ENCODE results near the gene PREX1. TPM values are rescaled to one million over a fixed set of nuclear protein-coding genes. Genes with fewer than 3 reads are reported as not detected.

The PREX1 gene
- total and polyA plus RNA-seq, 2 of the 4 experiments (the other 2 are of a cell fraction): 0.67 to 0.72 TPM

DNA sequence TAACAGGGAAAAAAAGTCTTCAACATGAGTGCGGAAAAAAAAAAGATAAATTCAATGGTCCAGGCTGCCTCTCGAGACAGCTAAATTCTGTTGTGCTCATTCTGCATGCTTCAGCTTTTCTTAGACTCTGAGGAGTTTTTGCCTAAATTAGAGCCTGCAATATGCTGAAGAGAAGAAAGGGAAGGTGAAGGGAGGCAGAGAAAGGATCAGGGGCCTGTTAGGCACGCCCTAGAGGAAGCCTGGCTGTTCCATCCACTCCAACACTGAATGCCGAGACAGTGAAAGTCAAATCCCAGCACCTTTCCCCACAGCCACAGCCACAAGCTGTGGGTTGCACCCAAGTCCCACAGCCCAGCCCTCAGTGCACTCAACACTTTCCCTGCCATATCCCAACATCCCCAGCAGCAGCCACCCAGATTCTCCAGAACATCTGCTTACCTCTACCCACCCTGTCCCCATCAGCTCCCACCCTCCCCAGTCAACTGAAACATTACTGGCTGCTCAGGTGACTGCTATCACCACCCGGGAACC lies 37.3 kb downstream of the PREX1 start:
- Histone ChIP-seq H3K23ac (ENCODE audit: low read depth, low read length) (no peak overlapping the region), H2AK5ac (ENCODE audit: low read depth, low read length) (no peak overlapping the region), H3K4ac (ENCODE audit: low read depth, low read length) (no peak overlapping the region), H3K27ac (ENCODE audit: insufficient read depth, low read length) (no peak overlapping the region), H3K4me2 (ENCODE audit: low read depth, low read length) (no peak overlapping the region), H3K14ac (replicated peaks; ENCODE audit: low read depth, low read length) (no peak overlapping the region), H2BK15ac (ENCODE audit: low read depth, low read length) (no peak overlapping the region), H3K9me3 (ENCODE audit: control insufficient read depth, insufficient read depth, low read length) (no peaks in the 10 kb centered on the region), H2AK9ac (replicated peaks; ENCODE audit: low read depth, low read length, poor library complexity) (no peak overlapping the region), H4K20me1 (ENCODE audit: insufficient read depth, low read length) (no peaks in the 10 kb centered on the region), H3K9me1 (ENCODE audit: insufficient read depth, low read length) (no peaks in the 10 kb centered on the region), H3K56ac (ENCODE audit: extremely low read depth, insufficient read depth, low read length) (no peak overlapping the region), H4K5ac (ENCODE audit: low read depth, low read length) (no peak overlapping the region), H3K9ac (ENCODE audit: low read depth, low read length) (no peak overlapping the region), H3K36me3 (ENCODE audit: control insufficient read depth, insufficient read depth, low read length) (no peaks in the 10 kb centered on the region), H2BK5ac (ENCODE audit: low read depth, low read length, poor library complexity, severe bottlenecking) (no peak overlapping the region), H3K27me3 (ENCODE audit: control insufficient read depth, insufficient read depth, low read length) (peaks cover 10% of the 10 kb centered on the region; the same call in 1 of the 2 replicates), H3K18ac (ENCODE audit: low read depth, low read length) (no peak overlapping the region), H2BK20ac (ENCODE audit: low read depth, low read length) (no peak overlapping the region), H4K8ac (ENCODE audit: low read depth in 2 of 2, low read length in 2 of 2) (no peak overlapping the region), H4K91ac (ENCODE audit: insufficient read depth, low read depth, low read length) (no peak overlapping the region), H2AFZ (replicated peaks; ENCODE audit: low read length, poor library complexity) (no peak overlapping the region), H3K4me1 (ENCODE audit: control insufficient read depth, insufficient read depth, low read length) (peaks cover 2% of the 10 kb centered on the region; the same call in 1 of the 2 replicates), H3K79me1 (ENCODE audit: low read depth in 1 of 2, low read length in 2 of 2) (no peaks in the 10 kb centered on the region), H2BK120ac (ENCODE audit: low read depth, low read length) (no peak overlapping the region), H3K4me3 (ENCODE audit: insufficient read depth, low read depth, low read length) (no peak overlapping the region)
- POLR2A ChIA-PET (ENCODE audit: unreplicated experiment): no interaction called here
- no peak for DNase-seq
- CTCF ChIA-PET: no interaction called here
- ATAC-seq (ENCODE audit: low read depth): no peak
- BruUV-seq (replicated peaks): no TSS peak
- in situ Hi-C loops (cut with MboI; ENCODE audit: low sequenced_read_pairs) (loop anchor here (25.0 kb wide), 1 partner anchor 97 kb away; no protein-coding TSS in a partner anchor), intact Hi-C loops (cut with micrococcal nuclease) (no loop called here), dilution Hi-C loops (cut with HindIII; ENCODE audit: low sequenced_read_pairs, unreplicated experiment) (no loop called here)
- WGBS, 2 experiments (ENCODE audit: extremely low coverage in 2 of 2, insufficient read length in 1 of 2): 40% methylated on average over 1 of the region's 5 CpGs; no CpG with 5 or more reads in 1 of the 2 experiments
- TF ChIP-seq MXI1 (IDR thresholded peaks at IDR 0.05; ENCODE audit: borderline replicate concordance, low read depth, low read length) (no peak), POLR2A (IDR thresholded peaks at IDR 0.05; ENCODE audit: low read depth, low read length) (no peak), BHLHE40 (IDR thresholded peaks at IDR 0.05; ENCODE audit: low read depth, low read length) (no peak)
- TF ChIP-seq, protein P1, sequence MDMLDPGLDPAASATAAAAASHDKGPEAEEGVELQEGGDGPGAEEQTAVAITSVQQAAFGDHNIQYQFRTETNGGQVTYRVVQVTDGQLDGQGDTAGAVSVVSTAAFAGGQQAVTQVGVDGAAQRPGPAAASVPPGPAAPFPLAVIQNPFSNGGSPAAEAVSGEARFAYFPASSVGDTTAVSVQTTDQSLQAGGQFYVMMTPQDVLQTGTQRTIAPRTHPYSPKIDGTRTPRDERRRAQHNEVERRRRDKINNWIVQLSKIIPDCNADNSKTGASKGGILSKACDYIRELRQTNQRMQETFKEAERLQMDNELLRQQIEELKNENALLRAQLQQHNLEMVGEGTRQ (IDR thresholded peaks at IDR 0.05; ENCODE audit: low read depth, low read length): no peak
- TF ChIP-seq, protein P2, sequence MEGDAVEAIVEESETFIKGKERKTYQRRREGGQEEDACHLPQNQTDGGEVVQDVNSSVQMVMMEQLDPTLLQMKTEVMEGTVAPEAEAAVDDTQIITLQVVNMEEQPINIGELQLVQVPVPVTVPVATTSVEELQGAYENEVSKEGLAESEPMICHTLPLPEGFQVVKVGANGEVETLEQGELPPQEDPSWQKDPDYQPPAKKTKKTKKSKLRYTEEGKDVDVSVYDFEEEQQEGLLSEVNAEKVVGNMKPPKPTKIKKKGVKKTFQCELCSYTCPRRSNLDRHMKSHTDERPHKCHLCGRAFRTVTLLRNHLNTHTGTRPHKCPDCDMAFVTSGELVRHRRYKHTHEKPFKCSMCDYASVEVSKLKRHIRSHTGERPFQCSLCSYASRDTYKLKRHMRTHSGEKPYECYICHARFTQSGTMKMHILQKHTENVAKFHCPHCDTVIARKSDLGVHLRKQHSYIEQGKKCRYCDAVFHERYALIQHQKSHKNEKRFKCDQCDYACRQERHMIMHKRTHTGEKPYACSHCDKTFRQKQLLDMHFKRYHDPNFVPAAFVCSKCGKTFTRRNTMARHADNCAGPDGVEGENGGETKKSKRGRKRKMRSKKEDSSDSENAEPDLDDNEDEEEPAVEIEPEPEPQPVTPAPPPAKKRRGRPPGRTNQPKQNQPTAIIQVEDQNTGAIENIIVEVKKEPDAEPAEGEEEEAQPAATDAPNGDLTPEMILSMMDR (conservative IDR thresholded peaks at IDR 0.05; ENCODE audit: low read depth, low read length): no peak
